Measurements from ENCODE around the gene ADCY2.
A peak's percentile ranks its signal among the peaks of the same experiment; 100 is the strongest.

The ADCY2 gene

GRCh38 chr5:7629561-7629960, 233.6 kb downstream of the ADCY2 start:
- no peak overlapping the region for H2AK5ac ChIP-seq (ENCODE audit: low read length, severe bottlenecking)
- no peaks in the 10 kb centered on the region for H3K79me1 ChIP-seq (replicated peaks; ENCODE audit: low read length, poor library complexity, severe bottlenecking)
- H3K4ac ChIP-seq (ENCODE audit: low read depth in 1 of 2, low read length in 2 of 2) = no peak overlapping the region
- H3K27ac ChIP-seq (ENCODE audit: low read length, poor library complexity, severe bottlenecking) = no peak overlapping the region
- 70% methylated on average over 4 of the region's 5 CpGs for WGBS
- H3K4me1 ChIP-seq (ENCODE audit: control insufficient read depth, insufficient read depth, low read depth, low read length) = no peaks in the 10 kb centered on the region
- no peak overlapping the region for H3K14ac ChIP-seq (ENCODE audit: low read length in 2 of 2)
- H3K18ac ChIP-seq (ENCODE audit: low read depth in 1 of 2, low read length in 2 of 2) = no peak overlapping the region
- H2BK5ac ChIP-seq (ENCODE audit: low read depth, low read length, poor library complexity, severe bottlenecking) = no peak overlapping the region
- no peak overlapping the region for H3K9ac ChIP-seq (ENCODE audit: low read length)
- H3K23ac ChIP-seq (ENCODE audit: low read length in 2 of 2) = no peak overlapping the region
- H3K4me2 ChIP-seq (ENCODE audit: low read length, poor library complexity, severe bottlenecking) = no peak overlapping the region
- H2BK12ac ChIP-seq (ENCODE audit: low read length in 2 of 2) = no peak overlapping the region
- H2AFZ ChIP-seq (ENCODE audit: low read depth, low read length) = no peak overlapping the region
- H4K8ac ChIP-seq (ENCODE audit: low read length) = no peak overlapping the region
- no peaks in the 10 kb centered on the region for H3K9me3 ChIP-seq (ENCODE audit: control insufficient read depth, low read length)
- H3K4me3 ChIP-seq (ENCODE audit: insufficient read depth in 1 of 2, low read depth in 1 of 2, low read length in 2 of 2) = no peak overlapping the region
- H3K27me3 ChIP-seq (ENCODE audit: control insufficient read depth in 1 of 2, insufficient read depth in 1 of 2, low read length in 2 of 2) = no peaks in the 10 kb centered on the region
- no peak overlapping the region for H2BK120ac ChIP-seq (ENCODE audit: low read depth, low read length)
- no peak overlapping the region for H2BK15ac ChIP-seq (ENCODE audit: low read depth, poor library complexity, severe bottlenecking)
- H4K91ac ChIP-seq (ENCODE audit: low read length) = no peak overlapping the region
- no peak for DNase-seq
- H3K36me3 ChIP-seq (ENCODE audit: control insufficient read depth in 1 of 2, insufficient read depth in 2 of 2, low read depth in 1 of 2, low read length in 2 of 2) = no peaks in the 10 kb centered on the region

DNA sequence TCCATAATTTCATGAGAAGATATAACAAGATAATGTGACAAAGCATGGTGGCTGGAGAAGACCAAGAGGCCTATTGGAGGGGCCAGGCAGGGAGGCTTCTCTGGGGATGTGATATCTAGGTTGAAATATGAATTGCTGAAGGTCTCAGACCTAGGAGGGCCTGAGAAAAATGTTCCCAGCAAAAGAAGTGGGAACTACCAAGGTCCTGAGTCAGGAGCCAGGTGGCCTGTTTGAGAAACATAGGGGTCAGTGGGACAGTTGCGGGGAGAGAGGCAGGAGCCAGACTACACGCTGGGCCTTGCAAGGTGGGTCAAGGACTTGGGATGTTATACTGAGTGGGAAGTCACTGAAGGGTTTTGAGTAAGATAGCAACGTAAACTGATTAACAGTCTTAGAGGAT, 238.9 kb downstream of the ADCY2 start:
- H3K27me3 ChIP-seq (ENCODE audit: control insufficient read depth in 1 of 2, insufficient read depth in 1 of 2, low read length in 2 of 2) = no peaks in the 10 kb centered on the region
- H2BK5ac ChIP-seq (ENCODE audit: low read depth, low read length, poor library complexity, severe bottlenecking) = no peak overlapping the region
- H3K4ac ChIP-seq (ENCODE audit: low read depth in 1 of 2, low read length in 2 of 2) = no peak overlapping the region

GRCh38 chr5:7638456-7638855, 242.5 kb downstream of the ADCY2 start:
- Histone ChIP-seq H2AK5ac (ENCODE audit: low read length, severe bottlenecking) (no peak overlapping the region), H3K4me1 (ENCODE audit: control insufficient read depth, insufficient read depth, low read depth, low read length) (peaks cover 3% of the 10 kb centered on the region), H2BK12ac (ENCODE audit: low read length in 2 of 2) (no peak overlapping the region), H2BK120ac (ENCODE audit: low read depth, low read length) (no peak overlapping the region), H3K9ac (ENCODE audit: low read length) (no peak overlapping the region), H4K91ac (ENCODE audit: low read length) (no peak overlapping the region), H3K23ac (ENCODE audit: low read length in 2 of 2) (no peak overlapping the region), H2BK15ac (ENCODE audit: low read depth, poor library complexity, severe bottlenecking) (no peak overlapping the region), H3K18ac (ENCODE audit: low read depth in 1 of 2, low read length in 2 of 2) (no peak overlapping the region), H3K14ac (ENCODE audit: low read length in 2 of 2) (no peak overlapping the region), H3K27ac (ENCODE audit: low read length, poor library complexity, severe bottlenecking) (peak overlapping the region; percentile 51), H4K8ac (ENCODE audit: low read length) (no peak overlapping the region), H3K27me3 (ENCODE audit: control insufficient read depth in 1 of 2, insufficient read depth in 1 of 2, low read length in 2 of 2) (no peaks in the 10 kb centered on the region), H3K4me3 (ENCODE audit: insufficient read depth in 1 of 2, low read depth in 1 of 2, low read length in 2 of 2) (no peak overlapping the region), H3K4ac (ENCODE audit: low read depth in 1 of 2, low read length in 2 of 2) (no peak overlapping the region), H3K36me3 (ENCODE audit: control insufficient read depth in 1 of 2, insufficient read depth in 2 of 2, low read depth in 1 of 2, low read length in 2 of 2) (no peaks in the 10 kb centered on the region), H3K79me1 (replicated peaks; ENCODE audit: low read length, poor library complexity, severe bottlenecking) (no peaks in the 10 kb centered on the region), H3K9me3 (ENCODE audit: control insufficient read depth, low read length) (no peaks in the 10 kb centered on the region), H2AFZ (ENCODE audit: low read depth, low read length) (no peak overlapping the region), H3K4me2 (ENCODE audit: low read length, poor library complexity, severe bottlenecking) (no peak overlapping the region), H2BK5ac (ENCODE audit: low read depth, low read length, poor library complexity, severe bottlenecking) (no peak overlapping the region)
- DNase-seq = no peak
- 54% methylated on average over 4 of the region's 4 CpGs for WGBS

More for the DNA sequence above, 238.9 kb downstream of the ADCY2 start:
- Histone ChIP-seq H3K14ac (ENCODE audit: low read length in 2 of 2) (no peak overlapping the region), H2AK5ac (ENCODE audit: low read length, severe bottlenecking) (no peak overlapping the region), H2BK120ac (ENCODE audit: low read depth, low read length) (no peak overlapping the region), H3K36me3 (ENCODE audit: control insufficient read depth in 1 of 2, insufficient read depth in 2 of 2, low read depth in 1 of 2, low read length in 2 of 2) (no peaks in the 10 kb centered on the region), H2BK15ac (ENCODE audit: low read depth, poor library complexity, severe bottlenecking) (no peak overlapping the region), H3K4me2 (ENCODE audit: low read length, poor library complexity, severe bottlenecking) (no peak overlapping the region), H2BK12ac (ENCODE audit: low read length in 2 of 2) (no peak overlapping the region), H4K91ac (ENCODE audit: low read length) (no peak overlapping the region), H3K4me3 (ENCODE audit: insufficient read depth in 1 of 2, low read depth in 1 of 2, low read length in 2 of 2) (no peak overlapping the region), H3K27ac (ENCODE audit: low read length, poor library complexity, severe bottlenecking) (no peak overlapping the region), H3K23ac (ENCODE audit: low read length in 2 of 2) (no peak overlapping the region), H2AFZ (ENCODE audit: low read depth, low read length) (no peak overlapping the region), H4K8ac (ENCODE audit: low read length) (no peak overlapping the region), H3K4me1 (ENCODE audit: control insufficient read depth, insufficient read depth, low read depth, low read length) (peaks cover 3% of the 10 kb centered on the region), H3K9ac (ENCODE audit: low read length) (no peak overlapping the region), H3K9me3 (ENCODE audit: control insufficient read depth, low read length) (no peaks in the 10 kb centered on the region), H3K79me1 (replicated peaks; ENCODE audit: low read length, poor library complexity, severe bottlenecking) (no peaks in the 10 kb centered on the region), H3K18ac (ENCODE audit: low read depth in 1 of 2, low read length in 2 of 2) (no peak overlapping the region)
- DNase-seq = no peak
- 77% methylated on average over 3 of the region's 3 CpGs for WGBS

- Histone ChIP-seq H3K4me2 (ENCODE audit: low read length, poor library complexity, severe bottlenecking) (no peak overlapping the region), H3K27me3 (ENCODE audit: control insufficient read depth in 1 of 2, insufficient read depth in 1 of 2, low read length in 2 of 2) (no peaks in the 10 kb centered on the region), H3K4me1 (ENCODE audit: control insufficient read depth, insufficient read depth, low read depth, low read length) (peaks cover 3% of the 10 kb centered on the region), H4K8ac (ENCODE audit: low read length) (no peak overlapping the region), H3K27ac (ENCODE audit: low read length, poor library complexity, severe bottlenecking) (no peak overlapping the region), H3K14ac (ENCODE audit: low read length in 2 of 2) (no peak overlapping the region), H3K36me3 (ENCODE audit: control insufficient read depth in 1 of 2, insufficient read depth in 2 of 2, low read depth in 1 of 2, low read length in 2 of 2) (no peaks in the 10 kb centered on the region), H3K9ac (ENCODE audit: low read length) (no peak overlapping the region), H3K4ac (ENCODE audit: low read depth in 1 of 2, low read length in 2 of 2) (no peak overlapping the region), H2AK5ac (ENCODE audit: low read length, severe bottlenecking) (no peak overlapping the region), H2BK15ac (ENCODE audit: low read depth, poor library complexity, severe bottlenecking) (no peak overlapping the region), H2BK120ac (ENCODE audit: low read depth, low read length) (no peak overlapping the region), H4K91ac (ENCODE audit: low read length) (no peak overlapping the region), H3K79me1 (replicated peaks; ENCODE audit: low read length, poor library complexity, severe bottlenecking) (no peaks in the 10 kb centered on the region), H2AFZ (ENCODE audit: low read depth, low read length) (no peak overlapping the region), H3K23ac (ENCODE audit: low read length in 2 of 2) (no peak overlapping the region), H2BK5ac (ENCODE audit: low read depth, low read length, poor library complexity, severe bottlenecking) (no peak overlapping the region), H3K9me3 (ENCODE audit: control insufficient read depth, low read length) (no peaks in the 10 kb centered on the region), H3K18ac (ENCODE audit: low read depth in 1 of 2, low read length in 2 of 2) (no peak overlapping the region), H3K4me3 (ENCODE audit: insufficient read depth in 1 of 2, low read depth in 1 of 2, low read length in 2 of 2) (no peak overlapping the region), H2BK12ac (ENCODE audit: low read length in 2 of 2) (no peak overlapping the region)
- no peak for DNase-seq
These were observed 246.1 kb downstream of the ADCY2 start for GRCh38 chr5:7642029-7642428.
